HG03520 (cell line): ENCODE data around the gene LCTL.

Experiments used
- ATAC-seq: cut with Tn5 transposase; IDR thresholded peaks from one replicate; pipeline ENCODE4 v1.9.1; 2021; ENCODE audit warnings: mild to moderate bottlenecking, moderate library complexity; ENCODE audit not compliant: unreplicated experiment

Gene LCTL

GRCh38 chr15:66565141-66565641 is 607 bp downstream of the LCTL start:
- no peak for ATAC-seq

GRCh38 chr15:66564136-66565041 is 1.4 kb downstream of the LCTL start:
- ATAC-seq = no peak

GRCh38 chr15:66563566-66564110 is 2.2 kb downstream of the LCTL start:
- no peak for ATAC-seq

DNA sequence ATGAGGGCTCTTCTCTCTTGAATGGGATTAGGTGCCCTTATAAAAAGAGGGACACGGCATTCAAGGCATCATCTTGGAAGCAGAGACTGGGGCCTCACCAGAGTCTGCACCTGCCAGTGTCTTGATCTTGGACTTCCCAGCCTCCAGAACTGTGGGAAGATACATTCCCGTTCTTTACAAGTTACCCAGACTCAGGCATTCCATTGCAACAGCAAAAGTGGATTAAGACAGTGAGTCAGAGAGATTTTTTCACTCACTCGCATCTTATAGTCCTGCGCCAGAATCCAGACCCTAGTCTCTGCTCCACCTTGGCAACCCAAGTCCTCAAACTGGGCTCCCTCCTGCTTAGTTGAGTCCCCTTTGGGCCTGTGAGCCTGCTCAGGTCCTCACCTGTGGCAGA is 2.7 kb downstream of the LCTL start:
- no peak for ATAC-seq

DNA sequence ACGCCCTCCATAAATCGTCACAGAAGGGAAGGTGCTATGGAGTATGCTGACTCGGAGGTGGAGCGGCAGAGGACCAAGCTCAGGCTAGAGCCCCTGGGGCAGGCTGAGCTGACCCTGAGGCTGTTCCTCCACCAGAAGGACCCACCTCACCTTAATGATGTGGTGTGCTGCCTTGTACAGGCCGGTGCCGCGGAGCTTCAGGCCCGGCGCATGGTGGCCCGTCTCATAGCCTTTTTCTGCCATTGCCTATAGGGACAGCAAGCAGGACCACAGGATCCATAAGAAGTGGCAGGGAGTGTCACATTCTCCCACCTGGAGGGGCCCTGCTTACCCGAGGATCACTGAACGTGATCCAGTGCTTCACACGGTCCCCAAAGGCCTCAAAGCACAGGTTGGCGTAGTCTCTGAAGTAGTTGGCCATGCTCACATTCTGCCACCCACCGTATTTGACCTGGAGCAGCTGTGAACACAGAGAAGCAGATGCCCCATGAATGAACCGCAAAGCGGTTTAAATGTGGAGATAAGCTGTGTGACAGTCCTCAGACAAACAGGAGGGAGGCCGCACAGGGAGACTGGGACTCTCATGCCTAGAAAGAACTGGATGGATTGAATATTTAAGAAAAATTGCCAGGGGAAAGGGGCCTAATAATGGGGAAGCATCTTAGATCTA is 4.8 kb downstream of the LCTL start:
- ATAC-seq = no peak

DNA sequence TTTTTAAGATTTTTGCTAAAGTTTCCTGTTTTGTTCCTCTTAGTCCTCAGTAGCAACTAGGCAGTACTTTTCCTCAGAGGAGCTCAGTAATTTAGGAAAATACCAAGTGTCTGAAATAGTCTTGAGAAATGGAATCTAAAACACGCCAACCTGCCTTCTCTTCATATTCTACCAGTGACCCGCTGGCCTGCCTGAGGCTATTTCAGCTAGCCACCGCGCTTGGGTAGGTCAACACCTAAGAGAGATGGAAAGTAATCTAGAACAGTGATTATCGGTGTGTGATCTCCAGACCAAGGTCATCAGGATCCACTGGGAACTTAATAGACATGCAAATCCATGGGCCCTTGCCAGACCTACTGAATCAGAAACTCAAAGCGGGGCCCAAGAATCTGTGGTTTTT is 7.5 kb downstream of the LCTL start:
- no peak for ATAC-seq

GRCh38 chr15:66555685-66556084 is 10.1 kb downstream of the LCTL start:
- ATAC-seq = no peak

DNA sequence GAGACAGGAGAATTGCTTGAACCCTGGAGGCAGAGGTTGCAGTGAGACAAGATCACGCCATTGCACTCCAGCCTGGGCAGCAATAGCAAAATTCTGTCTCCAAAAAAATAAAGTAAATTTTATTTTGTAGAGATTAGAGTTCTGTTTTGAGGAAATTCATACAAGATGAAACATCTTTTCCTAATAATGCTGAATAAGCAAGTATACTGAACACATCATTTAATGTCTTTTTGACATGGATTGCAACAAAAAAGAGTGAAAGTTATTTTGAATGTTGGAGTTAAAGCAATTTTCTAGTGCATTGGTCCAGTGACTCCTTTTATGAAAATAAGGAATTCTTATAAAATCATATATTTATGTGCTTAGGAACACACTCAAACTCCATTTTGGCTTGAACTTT is 20.5 kb downstream of the LCTL start:
- ATAC-seq = no peak

- no peak for ATAC-seq
Observed at GRCh38 chr15:66542896-66543295, 22.9 kb downstream of the LCTL start.

DNA sequence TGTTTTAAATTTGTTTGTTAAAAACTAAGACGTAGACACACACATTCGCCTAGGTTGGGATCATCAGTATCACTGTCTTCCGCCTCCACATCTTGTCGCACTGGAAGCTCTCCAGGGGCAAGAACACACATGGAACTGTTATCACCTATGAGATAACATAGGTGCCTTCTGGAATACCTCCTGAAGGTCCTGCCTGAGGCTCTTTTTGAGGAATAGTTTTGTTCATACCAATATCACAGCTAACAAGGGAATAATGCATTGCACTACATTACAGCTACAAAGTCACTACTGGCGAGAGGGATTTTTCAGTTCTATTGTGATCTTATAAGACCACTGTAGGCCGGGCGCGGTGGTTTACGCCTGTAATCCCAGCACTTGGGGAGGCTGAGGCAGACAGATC is 30.7 kb downstream of the LCTL start:
- ATAC-seq = no peak

- ATAC-seq = no peak
Observed at GRCh38 chr15:66524838-66525237, 41.0 kb downstream of the LCTL start.

DNA sequence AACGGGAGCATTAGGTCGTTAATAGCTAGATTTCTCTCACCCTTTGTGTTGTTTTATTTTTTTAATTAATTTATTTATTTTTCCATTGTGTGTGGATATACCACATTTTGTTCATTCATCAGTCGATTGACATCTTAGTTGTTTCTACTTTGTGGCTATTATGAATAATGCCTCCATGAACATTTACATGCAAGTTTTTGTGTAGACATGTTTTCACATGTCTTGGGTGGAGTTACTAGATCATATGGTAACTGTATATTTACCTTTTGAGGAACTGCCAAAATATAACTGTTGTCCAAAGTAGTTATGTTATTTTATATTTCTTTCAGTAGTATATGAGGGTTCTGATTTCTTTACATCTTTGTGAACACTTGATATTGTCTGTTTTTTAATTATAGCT is 41.9 kb downstream of the LCTL start:
- no peak for ATAC-seq

DNA sequence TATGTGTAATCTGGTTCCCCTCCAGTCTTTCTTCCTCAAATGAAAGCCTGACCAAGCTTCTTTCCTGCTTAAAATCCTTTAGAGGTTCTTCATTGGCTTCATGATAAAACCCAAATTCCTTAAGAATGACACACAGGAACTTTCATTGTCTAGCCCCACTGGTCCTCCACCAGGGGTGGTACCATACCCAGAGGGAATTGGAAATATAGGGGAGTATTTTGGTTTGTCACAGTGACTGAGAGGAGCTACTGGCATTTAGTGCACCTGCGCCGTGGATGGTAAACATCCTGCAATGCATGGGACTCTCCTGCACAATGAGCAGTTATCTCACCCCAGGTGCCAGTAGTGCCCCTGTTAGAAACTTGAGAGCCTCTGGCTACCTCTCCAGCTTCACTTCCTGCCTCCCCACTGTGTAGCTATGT is 49.9 kb downstream of the LCTL start:
- ATAC-seq = no peak

DNA sequence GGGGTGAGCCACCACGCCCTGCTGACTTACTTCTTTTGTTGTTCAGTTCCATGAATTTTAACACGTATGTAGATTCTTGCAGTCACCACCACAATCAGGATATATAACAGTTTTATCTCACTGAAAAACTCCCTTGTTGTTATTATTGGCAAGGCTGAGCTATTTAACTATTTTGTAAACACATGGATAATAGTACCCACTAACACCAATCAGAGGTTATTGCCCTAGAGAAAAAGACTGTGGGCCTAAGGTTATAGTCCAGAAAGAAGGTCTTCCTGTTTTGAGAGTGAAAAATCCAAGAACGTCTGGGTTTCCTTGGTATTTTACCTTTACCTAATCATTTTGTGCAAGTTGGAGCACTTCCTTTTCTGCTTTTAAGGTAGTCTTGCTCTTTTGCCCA is 51.2 kb downstream of the LCTL start:
- ATAC-seq = no peak

DNA sequence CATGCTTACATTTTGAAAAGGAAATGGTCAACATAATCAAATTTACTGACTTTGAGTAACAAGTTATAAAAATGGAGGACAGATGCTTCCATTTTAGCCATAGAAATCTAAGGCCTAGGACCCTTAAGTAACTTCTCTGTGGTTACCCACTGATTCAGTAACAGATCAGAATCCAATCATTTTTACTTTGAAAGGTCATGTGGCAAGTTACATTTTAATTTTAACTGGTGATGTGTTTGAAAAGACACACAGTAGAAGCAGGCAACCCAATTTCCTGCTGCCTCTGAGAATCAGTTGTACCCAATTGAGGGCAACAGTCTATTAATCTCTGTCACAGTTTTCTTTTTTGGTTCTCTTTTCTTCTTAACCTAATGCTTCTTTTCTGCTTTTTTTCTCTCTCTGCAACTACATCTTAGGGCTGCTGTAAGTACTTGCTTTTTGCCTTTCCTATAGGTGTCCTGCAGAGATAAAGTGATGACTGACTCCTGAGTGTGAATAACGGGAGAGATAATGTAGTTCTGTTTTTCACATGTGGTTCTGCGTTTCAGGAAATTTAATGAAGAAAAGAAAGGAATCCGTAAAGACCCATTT is 57.4 kb downstream of the LCTL start:
- ATAC-seq = no peak

- ATAC-seq = no peak
Observed at GRCh38 chr15:66505818-66506217, 60.0 kb downstream of the LCTL start.

GRCh38 chr15:66505430-66505811 is 60.4 kb downstream of the LCTL start:
- ATAC-seq = no peak

- ATAC-seq = peak; percentile 81
Observed at GRCh38 chr15:66504563-66505429, 61.0 kb downstream of the LCTL start, which contains the start of the genes RPL4 and ZWILCH. Gene RPL4, minus strand, starts transcription at chr15:66504855. Its CDS starts 65 bp downstream, at chr15:66504790. Gene ZWILCH, plus strand, starts transcription at chr15:66505326. Its CDS starts 13 bp downstream, at chr15:66505339.

GRCh38 chr15:66503780-66504562 is 61.8 kb downstream of the LCTL start:
- ATAC-seq = no peak
